Cerebellar cortex (tissue), 1 donor: Measurements from ENCODE around the gene URAD.
A peak's percentile ranks its signal among the peaks of the same experiment; 100 is the strongest.

Experiments used
- DNase-seq: peaks from one replicate; pipeline ENCODE4 v3.0.0-alpha.2; 2015; ENCODE audit warnings: low spot score

Gene URAD

DNA sequence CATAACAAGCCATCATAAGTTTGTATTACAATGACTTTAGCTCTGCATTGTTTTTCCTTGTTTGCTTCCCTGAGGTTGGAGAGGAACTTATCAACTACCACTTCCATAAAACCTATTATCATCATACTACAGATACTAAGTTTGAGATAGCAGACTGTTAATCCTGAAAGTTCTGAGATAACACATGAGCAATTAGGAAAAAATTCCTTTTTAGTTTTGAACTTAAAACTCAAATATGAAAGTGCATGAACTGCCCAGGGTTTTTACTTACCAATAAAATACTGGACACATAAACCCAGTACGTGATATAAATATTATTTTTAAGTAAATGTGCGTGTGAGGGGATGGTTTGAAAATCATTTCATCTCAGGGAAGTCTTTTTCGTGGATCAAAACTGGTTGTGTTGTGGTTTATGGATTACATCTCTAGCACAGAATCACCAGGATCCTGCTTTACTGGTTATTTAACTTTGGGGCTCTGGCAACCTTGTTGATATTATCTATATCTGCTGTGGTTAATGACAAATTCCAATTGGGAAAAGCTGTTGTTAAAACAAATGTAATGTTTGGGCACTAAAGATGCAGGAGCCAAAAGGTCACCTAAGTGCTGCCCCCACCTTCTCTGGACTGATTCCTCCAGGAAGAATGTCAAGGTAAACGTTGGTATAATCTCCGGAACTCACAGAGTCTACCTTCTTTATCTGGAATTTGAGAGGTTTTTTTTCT lies 31.8 kb downstream of the URAD start:
- no peak for DNase-seq

DNA sequence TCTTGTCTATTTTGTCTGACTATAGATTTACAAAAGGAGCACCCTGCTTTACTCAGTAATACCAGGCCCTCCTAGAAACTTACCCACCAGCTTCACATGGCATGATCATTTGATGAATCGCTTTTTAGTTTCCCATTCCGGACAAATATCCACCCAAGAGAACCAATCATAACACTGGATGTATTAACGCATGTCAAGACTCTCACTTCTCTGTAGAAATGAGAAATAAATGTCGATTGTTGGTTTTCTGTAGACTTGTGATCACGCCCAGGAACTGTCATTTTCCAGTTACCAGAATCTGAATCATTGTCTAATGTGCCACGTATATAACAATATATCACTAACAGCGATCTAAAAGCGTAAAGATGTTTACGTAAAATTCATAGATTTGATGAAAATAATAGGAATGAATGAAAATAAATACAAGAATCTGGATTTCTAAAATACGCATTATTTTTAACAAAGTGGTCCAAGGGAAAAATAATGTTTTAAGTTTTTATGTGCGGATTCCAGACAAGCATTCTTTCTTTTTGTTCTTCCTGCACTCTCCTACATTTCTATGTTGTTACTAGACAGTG lies 33.4 kb downstream of the URAD start:
- no peak for DNase-seq

DNA sequence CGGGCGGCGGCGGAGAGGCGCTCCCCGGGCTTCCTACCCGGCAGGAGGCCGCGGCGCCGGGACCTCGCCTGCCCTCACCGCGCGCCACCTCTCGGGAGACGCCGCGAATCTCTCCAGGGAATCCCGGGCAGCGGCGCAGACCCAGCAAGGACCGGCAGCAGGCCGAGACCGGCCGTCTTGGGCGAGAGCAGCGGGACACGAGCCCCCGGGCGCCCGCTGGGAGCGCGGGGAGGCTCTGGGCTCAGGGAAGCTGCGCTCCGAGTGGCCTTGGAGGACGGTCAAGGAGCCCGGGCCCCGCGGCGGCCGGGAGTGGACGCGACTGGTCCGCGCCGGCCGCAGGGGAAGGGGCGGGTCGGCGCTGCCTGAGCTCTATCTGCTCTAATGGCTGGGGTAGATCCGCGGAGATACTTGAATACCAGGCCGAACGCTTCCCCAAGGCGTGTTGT lies 34.1 kb downstream of the URAD start:
- no peak for DNase-seq

DNA sequence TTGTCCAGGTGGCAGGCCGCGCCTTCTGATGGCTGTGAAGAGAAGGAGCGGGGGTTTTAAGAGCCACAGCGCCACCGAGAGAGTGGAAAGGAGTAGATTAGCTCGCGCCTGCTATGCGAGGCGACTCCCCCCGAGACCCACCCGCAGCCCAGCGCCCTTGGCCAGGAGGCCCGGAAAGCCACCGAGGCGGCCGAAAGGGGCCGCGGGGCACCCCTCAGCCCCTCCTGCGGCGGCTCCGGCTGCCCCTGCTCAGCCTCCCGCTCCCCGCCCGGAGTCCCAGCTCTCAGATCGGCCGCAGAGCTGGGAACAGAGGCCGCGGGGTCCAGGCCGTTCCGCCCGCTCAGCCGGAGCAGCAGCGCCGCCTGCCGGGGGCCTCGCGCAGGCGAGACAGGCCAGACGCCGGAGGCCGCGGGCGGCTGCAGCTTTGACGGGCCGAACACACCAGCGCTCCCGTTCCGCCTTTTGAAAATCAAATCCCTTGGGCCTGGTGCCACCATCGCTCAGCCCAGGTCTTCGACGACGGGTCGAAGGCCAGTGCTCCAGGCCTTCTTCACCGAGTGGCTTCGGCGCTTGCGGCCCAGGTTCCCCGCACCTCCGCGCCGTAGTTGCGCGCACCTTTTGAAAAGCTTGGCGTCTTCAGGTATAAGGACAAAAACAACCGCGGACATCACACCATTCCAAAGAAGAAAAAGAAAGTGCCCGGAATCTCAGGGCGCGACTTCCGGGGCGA lies 34.7 kb downstream of the URAD start:
- peak; percentile 50 for DNase-seq

DNA sequence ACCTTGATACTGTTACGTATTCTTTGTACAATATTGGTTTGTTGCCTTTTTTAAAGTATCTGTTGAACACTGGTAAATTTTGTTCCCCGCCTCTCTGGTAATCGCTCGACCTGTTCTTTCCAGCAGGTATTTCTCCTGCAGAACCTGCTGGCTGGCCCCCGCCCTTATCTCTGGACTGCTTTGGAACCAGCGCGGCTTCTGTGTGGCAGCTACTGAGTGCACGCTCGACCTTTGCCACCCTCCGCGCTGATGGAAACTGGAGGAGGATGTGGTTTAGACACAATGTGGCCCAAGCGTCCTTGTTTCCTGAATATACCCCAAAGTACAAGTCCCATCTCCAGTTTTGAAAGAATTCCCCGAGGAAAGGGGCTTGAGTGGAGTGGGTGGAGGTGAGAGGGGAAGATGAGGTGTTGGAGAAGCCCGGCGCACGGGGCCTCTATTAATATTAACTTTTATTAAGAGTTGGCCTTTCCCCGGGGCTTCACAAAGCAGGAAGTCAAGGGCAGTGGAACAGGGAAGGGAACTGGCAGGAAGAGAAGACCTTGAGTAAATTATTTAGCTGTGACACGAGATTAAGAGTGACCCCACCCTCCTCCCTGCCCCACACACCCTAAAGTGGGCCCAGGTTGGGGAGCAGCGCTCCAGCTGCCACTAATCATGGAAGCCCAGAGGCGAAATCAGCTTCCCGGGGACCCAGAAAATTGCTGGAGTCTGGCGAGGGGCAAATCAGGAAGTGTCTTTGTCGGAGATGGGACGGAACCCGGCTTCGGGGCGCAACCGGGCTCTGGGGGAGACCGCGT lies 35.4 kb downstream of the URAD start:
- DNase-seq: no peak

DNA sequence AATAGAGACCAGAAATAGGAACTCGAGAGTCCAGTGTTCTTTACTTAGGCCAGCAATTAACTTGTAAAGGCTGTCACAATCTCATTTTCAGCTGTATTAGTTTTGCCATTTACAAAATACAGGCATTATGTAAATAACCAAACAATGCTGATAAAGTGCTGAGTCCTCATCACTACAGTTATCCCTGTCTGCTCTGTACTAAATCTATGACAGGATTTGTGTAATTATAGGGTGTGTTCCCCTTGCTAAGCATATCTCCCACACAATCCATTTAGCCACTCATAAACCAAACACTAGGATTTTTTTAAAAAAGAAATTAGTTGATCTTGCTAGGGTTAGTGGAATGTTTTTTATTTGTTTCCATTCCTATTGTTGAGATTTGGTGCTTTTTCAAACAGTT lies 45.5 kb downstream of the URAD start:
- DNase-seq: no peak

DNA sequence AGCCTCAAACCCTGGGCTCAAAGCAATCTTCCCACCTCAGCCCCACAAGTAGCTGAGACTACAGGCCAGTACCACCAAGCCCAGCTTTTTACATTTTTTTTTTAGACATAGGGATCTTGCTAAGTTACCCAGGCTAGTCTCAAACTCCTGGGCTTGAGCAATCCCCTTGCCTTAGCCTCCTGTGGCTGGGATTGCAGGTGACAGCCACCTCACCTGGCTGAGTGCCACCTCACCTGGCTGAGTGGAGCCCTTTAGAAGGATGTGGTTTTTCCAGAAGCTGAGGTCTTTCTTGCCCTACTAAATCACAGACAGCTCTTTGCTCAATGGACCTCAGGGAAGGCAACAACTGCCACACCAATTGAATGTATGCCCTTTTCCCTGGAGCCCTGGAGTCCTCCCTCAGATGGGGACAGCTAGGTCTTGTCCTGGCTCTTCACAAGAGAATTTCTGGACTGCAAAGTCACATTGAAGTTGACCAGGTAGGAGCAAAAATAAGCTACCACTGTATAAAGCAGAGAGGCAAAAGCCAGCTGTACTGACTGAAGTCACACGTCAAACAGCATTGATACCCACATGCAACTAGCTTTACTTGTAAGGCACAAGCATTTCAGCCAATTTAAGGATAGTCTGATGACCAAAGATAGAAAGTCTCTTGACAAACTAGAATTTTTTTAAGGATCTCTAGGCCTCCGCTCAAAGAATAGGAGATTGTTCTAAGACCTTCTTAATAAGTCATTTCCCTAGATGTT lies 54.7 kb downstream of the URAD start:
- no peak for DNase-seq

DNA sequence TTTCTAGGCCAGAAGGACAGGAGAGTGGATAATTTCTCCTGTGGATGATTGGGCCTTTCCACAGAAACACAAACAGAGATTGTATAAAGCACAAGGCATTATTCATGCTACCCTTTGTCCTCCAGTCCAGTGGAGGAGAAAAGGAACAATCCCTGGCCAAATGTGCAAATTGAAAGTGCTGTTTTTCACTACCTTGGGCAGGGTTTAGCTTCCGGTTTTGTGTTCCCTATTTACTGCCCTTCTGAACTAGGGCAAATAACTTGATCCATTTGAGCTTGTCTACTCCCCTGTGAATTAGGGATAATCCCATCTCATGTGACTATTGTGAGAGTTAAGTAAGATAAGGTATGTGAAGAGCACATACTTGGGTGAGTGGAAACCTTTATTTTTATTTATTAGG lies 55.4 kb downstream of the URAD start:
- no peak for DNase-seq

DNA sequence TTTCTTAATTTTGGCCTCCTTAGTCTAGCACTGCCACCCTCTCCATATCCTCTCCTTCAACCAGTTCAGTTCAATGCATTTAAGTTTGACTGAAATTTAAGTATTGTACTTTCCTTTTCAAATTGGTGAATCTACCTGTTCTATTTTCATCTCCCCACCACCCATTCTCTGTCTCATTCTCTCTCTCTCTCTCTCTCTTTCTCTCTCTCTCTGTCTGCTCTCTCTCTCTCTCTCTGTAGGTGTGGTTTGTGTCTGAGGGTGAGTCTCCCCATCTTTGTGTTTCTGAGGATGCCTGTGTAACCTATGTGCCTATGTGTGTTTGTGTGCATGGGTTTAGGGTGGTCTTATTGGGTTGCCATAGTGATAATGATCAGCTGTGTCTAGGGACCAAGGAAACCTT lies 58.6 kb downstream of the URAD start:
- no peak for DNase-seq

DNA sequence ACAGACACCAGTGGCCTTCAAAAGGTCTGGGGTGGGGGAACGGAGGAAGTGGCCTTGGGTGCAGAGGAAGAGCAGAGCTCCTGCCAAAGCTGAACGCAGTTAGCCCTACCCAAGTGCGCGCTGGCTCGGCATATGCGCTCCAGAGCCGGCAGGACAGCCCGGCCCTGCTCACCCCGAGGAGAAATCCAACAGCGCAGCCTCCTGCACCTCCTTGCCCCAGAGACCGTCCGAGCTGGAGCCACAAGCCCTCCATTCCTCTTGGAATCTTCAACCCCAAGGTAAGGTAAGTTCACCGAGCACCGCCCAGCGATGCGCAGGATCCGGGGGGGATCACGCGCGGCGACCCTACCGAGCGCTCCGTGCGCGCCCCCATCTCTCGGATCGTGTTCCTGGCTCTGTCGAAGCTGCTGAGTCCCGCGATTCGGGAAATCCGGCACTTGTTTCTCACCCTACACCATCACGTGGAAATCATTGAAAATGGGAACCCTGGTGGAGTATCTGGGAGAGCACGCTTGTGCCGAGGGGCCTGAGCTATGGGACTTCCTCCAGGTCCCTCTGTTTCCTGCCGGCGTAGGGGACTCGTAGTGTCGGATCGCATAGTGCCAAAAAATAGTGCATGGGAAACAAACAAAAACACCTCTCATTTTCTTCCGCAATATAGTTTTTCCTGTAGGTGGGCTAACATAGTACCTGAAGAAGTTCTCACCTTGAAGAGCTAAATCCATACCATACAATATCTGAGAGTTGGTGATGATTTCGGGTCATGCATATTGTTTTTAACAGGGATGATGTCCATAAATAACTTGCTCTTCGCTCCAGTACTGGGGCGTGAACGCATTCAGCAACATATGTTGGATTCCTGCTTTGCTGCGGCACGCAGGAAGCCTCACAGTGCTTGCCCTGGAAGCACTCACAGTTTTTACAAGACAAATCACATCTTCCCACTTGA lies 59.4 kb downstream of the URAD start:
- no peak for DNase-seq

DNA sequence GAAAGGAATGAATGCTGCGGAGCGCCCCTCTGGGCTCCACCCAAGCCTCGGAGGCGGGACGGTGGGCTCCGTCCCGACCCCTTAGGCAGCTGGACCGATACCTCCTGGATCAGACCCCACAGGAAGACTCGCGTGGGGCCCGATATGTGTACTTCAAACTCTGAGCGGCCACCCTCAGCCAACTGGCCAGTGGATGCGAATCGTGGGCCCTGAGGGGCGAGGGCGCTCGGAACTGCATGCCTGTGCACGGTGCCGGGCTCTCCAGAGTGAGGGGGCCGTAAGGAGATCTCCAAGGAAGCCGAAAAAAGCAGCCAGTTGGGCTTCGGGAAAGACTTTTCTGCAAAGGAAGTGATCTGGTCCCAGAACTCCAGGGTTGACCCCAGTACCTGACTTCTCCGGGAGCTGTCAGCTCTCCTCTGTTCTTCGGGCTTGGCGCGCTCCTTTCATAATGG lies 60.1 kb downstream of the URAD start:
- DNase-seq: no peak
